GM21515 (cell line): ENCODE results near the gene ABHD8.

Experiments
- ATAC-seq: cut with Tn5 transposase; IDR thresholded peaks from one replicate; pipeline ENCODE4 v1.9.1; 2021; ENCODE audit not compliant: unreplicated experiment

Gene ABHD8

GRCh38 chr19:17243830-17244617, 59.2 kb downstream of the ABHD8 start:
- no peak for ATAC-seq

- no peak for ATAC-seq
Observed at GRCh38 chr19:17243211-17243829, 59.9 kb downstream of the ABHD8 start.

- ATAC-seq, result no peak
Observed at GRCh38 chr19:17242431-17243208, 60.6 kb downstream of the ABHD8 start.
